PFSK-1 (cell line): Measurements from ENCODE around the gene ZNF398.
A peak's percentile ranks its signal among the peaks of the same experiment; 100 is the strongest.

ENCODE experiments used
- FOXP2 ChIP-seq: optimal IDR thresholded peaks from 2 replicates; pipeline ENCODE3; 2011; ENCODE audit warnings: borderline replicate concordance, control low read depth, inconsistent platforms; ENCODE audit not compliant: insufficient read depth; ENCODE audit errors: extremely low read length, extremely low read depth
- POLR2AphosphoS5 ChIP-seq: IDR thresholded peaks from 2 replicates; pipeline ENCODE4 v1.6.1; 2012; ENCODE audit warnings: low read depth, mild to moderate bottlenecking, control low read depth, low read length, moderate library complexity
- REST ChIP-seq, 2 experiments: IDR thresholded peaks; 2 replicates each; pipeline versions ENCODE4 v1.6.1 to v1.8.0; 2011 to 2012; ENCODE audit warnings: low read depth in 2 of 2, low read length in 2 of 2, control low read depth in 1 of 2, inconsistent platforms in 1 of 2, mild to moderate bottlenecking in 1 of 2, moderate library complexity in 1 of 2; ENCODE audit not compliant: insufficient read depth in 1 of 2
- SIN3A ChIP-seq: IDR thresholded peaks from 2 replicates; pipeline ENCODE4 v1.6.1; 2012; ENCODE audit warnings: mild to moderate bottlenecking, low read length, moderate library complexity, borderline replicate concordance; ENCODE audit not compliant: insufficient read depth
- TAF1 ChIP-seq: IDR thresholded peaks from 2 replicates; pipeline ENCODE4 v1.6.1; 2012; ENCODE audit warnings: low read length, control low read depth, borderline replicate concordance; ENCODE audit not compliant: insufficient read depth

ZNF398 gene

GRCh38 chr7:149104214-149104613 is 43.0 kb upstream of the ZNF398 start:
- TF ChIP-seq POLR2AphosphoS5 (no peak), TAF1 (no peak), REST (IDR thresholded peaks at IDR 0.05; ENCODE audit: insufficient read depth in 1 of 2, low read depth in 2 of 2, low read length in 2 of 2) (no peak), FOXP2 (no peak), SIN3A (no peak)

- TF ChIP-seq FOXP2 (no peak), POLR2AphosphoS5 (no peak), REST (IDR thresholded peaks at IDR 0.05; ENCODE audit: insufficient read depth in 1 of 2, low read depth in 2 of 2, low read length in 2 of 2) (no peak), TAF1 (no peak), SIN3A (no peak)
Measured at GRCh38 chr7:149104749-149105148, 42.5 kb upstream of the ZNF398 start.

GRCh38 chr7:149109969-149110368 is 37.3 kb upstream of the ZNF398 start:
- no peak for TF ChIP-seq TAF1
- TF ChIP-seq FOXP2: no peak
- no peak for TF ChIP-seq SIN3A

GRCh38 chr7:149125189-149125862 is 21.9 kb upstream of the ZNF398 start:
- no peak for TF ChIP-seq FOXP2

- TF ChIP-seq REST (IDR thresholded peaks at IDR 0.05; ENCODE audit: insufficient read depth in 1 of 2, low read depth in 2 of 2, low read length in 2 of 2) (no peak; a peak in 1 of 4 replicates), SIN3A (no peak), FOXP2 (peak; percentile 86), TAF1 (peak; percentile 87; the same call in 1 of the 2 replicates), POLR2AphosphoS5 (peak; percentile 95)
Measured at GRCh38 chr7:149125863-149126661, 21.2 kb upstream of the ZNF398 start, which contains the start of gene ZNF425. TSS of gene ZNF425 (minus strand) at chr7:149126324. CDS start at chr7:149126213, 111 bp downstream.

GRCh38 chr7:149126662-149127266 is 20.5 kb upstream of the ZNF398 start:
- TF ChIP-seq REST (IDR thresholded peaks at IDR 0.05; ENCODE audit: insufficient read depth in 1 of 2, low read depth in 2 of 2, low read length in 2 of 2) (no peak; a peak in 1 of 4 replicates), TAF1 (no peak), FOXP2 (no peak), SIN3A (no peak), POLR2AphosphoS5 (no peak)
